K562 (cell line): Measurements from ENCODE around the gene PPM1N. TPM values are rescaled to one million over a fixed set of nuclear protein-coding genes. Genes with fewer than 3 reads are reported as not detected.

ENCODE experiments used
- ERF ChIP-seq: fragments of 450-650 bp; formaldehyde crosslinking; IDR thresholded peaks from 2 replicates; pipeline ENCODE4 v1.4.0; 2020; ENCODE audit warnings: mild to moderate bottlenecking, mixed read lengths
- EWSR1 ChIP-seq: fragments of 450-650 bp; IDR thresholded peaks from 2 replicates; pipeline ENCODE4 v1.6.1; 2018; ENCODE audit warnings: borderline replicate concordance, mild to moderate bottlenecking, low read depth, moderate library complexity; ENCODE audit not compliant: partially characterized antibody
- HDAC1 ChIP-seq, 2 experiments: fragments of 450-650 bp; IDR thresholded peaks; 2 replicates each; pipeline ENCODE4 v1.6.1; 2016 to 2017; ENCODE audit warnings: inconsistent platforms in 1 of 2, mild to moderate bottlenecking in 1 of 2, moderate library complexity in 1 of 2
- HDAC6 ChIP-seq: IDR thresholded peaks from 2 replicates; pipeline ENCODE4 v1.6.1; 2012; ENCODE audit warnings: low read depth, mild to moderate bottlenecking, control low read depth, inconsistent platforms, low read length, moderate library complexity
- MGA ChIP-seq: fragments of 450-650 bp; IDR thresholded peaks from 2 replicates; pipeline ENCODE4 v1.6.1; 2016; ENCODE audit warnings: mild to moderate bottlenecking, moderate library complexity
- POLR2AphosphoS5 ChIP-seq: IDR thresholded peaks from 2 replicates; pipeline ENCODE4 v1.6.1; 2011; ENCODE audit warnings: mild to moderate bottlenecking, low read depth, low read length, moderate library complexity; ENCODE audit not compliant: control insufficient read depth, insufficient read depth
- RHOXF2B ChIP-seq: fragments of 250-450 bp; sonication (Bioruptor Pico); conservative IDR thresholded peaks from 2 replicates; pipeline ENCODE4 v1.5.1; 2021
- SIX5 ChIP-seq, 2 experiments: IDR thresholded peaks; 2 replicates each; pipeline ENCODE4 v1.6.1; 2011; ENCODE audit warnings: low read length in 2 of 2, borderline replicate concordance in 1 of 2, low read depth in 1 of 2, mild to moderate bottlenecking in 1 of 2, moderate library complexity in 1 of 2; ENCODE audit not compliant: insufficient read depth in 1 of 2
- SMAD1 ChIP-seq: fragments of 150-350 bp; IDR thresholded peaks from 2 replicates; pipeline ENCODE4 v1.6.1; 2014; ENCODE audit warnings: low read length, low read depth; ENCODE audit not compliant: partially characterized antibody
- TEAD4 ChIP-seq, 2 experiments: sonication (generic) in 1 of 2; formaldehyde crosslinking in 1 of 2; IDR thresholded peaks; 2 replicates each; pipeline versions ENCODE4 v1.6.1 to v1.8.0; 2012 to 2022; ENCODE audit warnings: borderline replicate concordance in 1 of 2, inconsistent platforms in 1 of 2, low read length in 1 of 2, mild to moderate bottlenecking in 1 of 2, missing genetic modification reagents in 1 of 2
- ZBTB8A ChIP-seq: fragments of 450-650 bp; IDR thresholded peaks from 2 replicates; pipeline ENCODE4 v1.6.1; 2018; ENCODE audit warnings: mild to moderate bottlenecking, moderate library complexity; ENCODE audit not compliant: partially characterized antibody
- ZNF232 ChIP-seq: sonication (generic); formaldehyde crosslinking; IDR thresholded peaks from 2 replicates; pipeline ENCODE4 v1.8.0; 2022; ENCODE audit warnings: mild to moderate bottlenecking, missing genetic modification reagents
- ZNF277 ChIP-seq: fragments of 250-450 bp; sonication (Bioruptor Pico); IDR thresholded peaks from 2 replicates; pipeline ENCODE4 v1.8.0; 2022; ENCODE audit warnings: inconsistent platforms, mild to moderate bottlenecking, moderate library complexity, borderline replicate concordance
- polyA plus RNA-seq, 8 experiments: library from polyadenylated mRNA; depleted of rRNA in 4 of 8; stranded (reverse) in 5 of 8; unstranded in 3 of 8; fragments of >200 nt; fragmentation: Nextera tagmentation in 2 of 8; fragmentation: Illumina TruSeq in 1 of 8; extraction: Ambion mirVana in 2 of 8; extraction: Trizol in 1 of 8; gene quantifications; 2 replicates each; pipeline versions ENCODE4 v1.2.1 to v1.2.3, GENCODE V29; 2011 to 2014; ENCODE audit warnings: inconsistent platforms in 1 of 8, missing spikeins in 1 of 8
- total RNA-seq, 7 experiments: library from RNA; depleted of rRNA in 6 of 7; stranded (reverse); fragments of >200 nt in 6 of 7; fragmentation: Illumina TruSeq in 2 of 7; extraction: Trizol in 2 of 7; gene quantifications; 2 replicates each; pipeline versions ENCODE4 v1.2.1 to v1.2.3, GENCODE V29; 2011 to 2021; ENCODE audit warnings: low replicate concordance in 1 of 7

PPM1N gene
- total and polyA plus RNA-seq, 9 of the 15 experiments (the other 6 are each of a cell fraction or from before 2014, with no cell fraction given) = 4.5 to 15.6 (median 8.7) TPM

GRCh38 chr19:45506989-45507871, 9.0 kb downstream of the PPM1N start, which contains the start of gene VASP (continued):
- no peak; the same call in 1 of the 2 replicates for TF ChIP-seq MGA
- no peak for TF ChIP-seq RHOXF2B (CRISPR knock-in tag)
- no peak for TF ChIP-seq ZNF277 (CRISPR knock-in tag)
- peak; percentile 43; the same call in 1 of the 2 replicates for TF ChIP-seq ERF
- TF ChIP-seq POLR2AphosphoS5 = peak; percentile 94
- no peak for TF ChIP-seq HDAC6
- no peak for TF ChIP-seq EWSR1
- TF ChIP-seq HDAC1 (IDR thresholded peaks at IDR 0.05) = peak in 1 of 2 experiments; percentile 39; a peak in 1 of 4 replicates
- TF ChIP-seq ZBTB8A = no peak
- no peak for TF ChIP-seq SIX5 (IDR thresholded peaks at IDR 0.05; ENCODE audit: borderline replicate concordance in 1 of 2, insufficient read depth in 1 of 2, low read depth in 1 of 2, low read length in 2 of 2)
- peak; percentile 44; the same call in 1 of the 2 replicates for TF ChIP-seq TEAD4 (IDR thresholded peaks at IDR 0.05; ENCODE audit: low read length)
- no peak for TF ChIP-seq TEAD4 (CRISPR knock-in tag; IDR thresholded peaks at IDR 0.05; ENCODE audit: borderline replicate concordance)
- TF ChIP-seq SMAD1 = peak; percentile 84
- no peak for TF ChIP-seq ZNF232 (CRISPR knock-in tag)
